Measurements from ENCODE around the gene FUT9. TPM values are rescaled to one million over a fixed set of nuclear protein-coding genes. Genes with fewer than 3 reads are reported as not detected.
A peak's percentile ranks its signal among the peaks of the same experiment; 100 is the strongest.

FUT9 gene
- total and polyA plus RNA-seq, 2 of the 8 experiments (the other 6 are each of a cell fraction or from before 2014, with no cell fraction given) = 0.85 to 4.9 TPM

- TF ChIP-seq, protein P1, sequence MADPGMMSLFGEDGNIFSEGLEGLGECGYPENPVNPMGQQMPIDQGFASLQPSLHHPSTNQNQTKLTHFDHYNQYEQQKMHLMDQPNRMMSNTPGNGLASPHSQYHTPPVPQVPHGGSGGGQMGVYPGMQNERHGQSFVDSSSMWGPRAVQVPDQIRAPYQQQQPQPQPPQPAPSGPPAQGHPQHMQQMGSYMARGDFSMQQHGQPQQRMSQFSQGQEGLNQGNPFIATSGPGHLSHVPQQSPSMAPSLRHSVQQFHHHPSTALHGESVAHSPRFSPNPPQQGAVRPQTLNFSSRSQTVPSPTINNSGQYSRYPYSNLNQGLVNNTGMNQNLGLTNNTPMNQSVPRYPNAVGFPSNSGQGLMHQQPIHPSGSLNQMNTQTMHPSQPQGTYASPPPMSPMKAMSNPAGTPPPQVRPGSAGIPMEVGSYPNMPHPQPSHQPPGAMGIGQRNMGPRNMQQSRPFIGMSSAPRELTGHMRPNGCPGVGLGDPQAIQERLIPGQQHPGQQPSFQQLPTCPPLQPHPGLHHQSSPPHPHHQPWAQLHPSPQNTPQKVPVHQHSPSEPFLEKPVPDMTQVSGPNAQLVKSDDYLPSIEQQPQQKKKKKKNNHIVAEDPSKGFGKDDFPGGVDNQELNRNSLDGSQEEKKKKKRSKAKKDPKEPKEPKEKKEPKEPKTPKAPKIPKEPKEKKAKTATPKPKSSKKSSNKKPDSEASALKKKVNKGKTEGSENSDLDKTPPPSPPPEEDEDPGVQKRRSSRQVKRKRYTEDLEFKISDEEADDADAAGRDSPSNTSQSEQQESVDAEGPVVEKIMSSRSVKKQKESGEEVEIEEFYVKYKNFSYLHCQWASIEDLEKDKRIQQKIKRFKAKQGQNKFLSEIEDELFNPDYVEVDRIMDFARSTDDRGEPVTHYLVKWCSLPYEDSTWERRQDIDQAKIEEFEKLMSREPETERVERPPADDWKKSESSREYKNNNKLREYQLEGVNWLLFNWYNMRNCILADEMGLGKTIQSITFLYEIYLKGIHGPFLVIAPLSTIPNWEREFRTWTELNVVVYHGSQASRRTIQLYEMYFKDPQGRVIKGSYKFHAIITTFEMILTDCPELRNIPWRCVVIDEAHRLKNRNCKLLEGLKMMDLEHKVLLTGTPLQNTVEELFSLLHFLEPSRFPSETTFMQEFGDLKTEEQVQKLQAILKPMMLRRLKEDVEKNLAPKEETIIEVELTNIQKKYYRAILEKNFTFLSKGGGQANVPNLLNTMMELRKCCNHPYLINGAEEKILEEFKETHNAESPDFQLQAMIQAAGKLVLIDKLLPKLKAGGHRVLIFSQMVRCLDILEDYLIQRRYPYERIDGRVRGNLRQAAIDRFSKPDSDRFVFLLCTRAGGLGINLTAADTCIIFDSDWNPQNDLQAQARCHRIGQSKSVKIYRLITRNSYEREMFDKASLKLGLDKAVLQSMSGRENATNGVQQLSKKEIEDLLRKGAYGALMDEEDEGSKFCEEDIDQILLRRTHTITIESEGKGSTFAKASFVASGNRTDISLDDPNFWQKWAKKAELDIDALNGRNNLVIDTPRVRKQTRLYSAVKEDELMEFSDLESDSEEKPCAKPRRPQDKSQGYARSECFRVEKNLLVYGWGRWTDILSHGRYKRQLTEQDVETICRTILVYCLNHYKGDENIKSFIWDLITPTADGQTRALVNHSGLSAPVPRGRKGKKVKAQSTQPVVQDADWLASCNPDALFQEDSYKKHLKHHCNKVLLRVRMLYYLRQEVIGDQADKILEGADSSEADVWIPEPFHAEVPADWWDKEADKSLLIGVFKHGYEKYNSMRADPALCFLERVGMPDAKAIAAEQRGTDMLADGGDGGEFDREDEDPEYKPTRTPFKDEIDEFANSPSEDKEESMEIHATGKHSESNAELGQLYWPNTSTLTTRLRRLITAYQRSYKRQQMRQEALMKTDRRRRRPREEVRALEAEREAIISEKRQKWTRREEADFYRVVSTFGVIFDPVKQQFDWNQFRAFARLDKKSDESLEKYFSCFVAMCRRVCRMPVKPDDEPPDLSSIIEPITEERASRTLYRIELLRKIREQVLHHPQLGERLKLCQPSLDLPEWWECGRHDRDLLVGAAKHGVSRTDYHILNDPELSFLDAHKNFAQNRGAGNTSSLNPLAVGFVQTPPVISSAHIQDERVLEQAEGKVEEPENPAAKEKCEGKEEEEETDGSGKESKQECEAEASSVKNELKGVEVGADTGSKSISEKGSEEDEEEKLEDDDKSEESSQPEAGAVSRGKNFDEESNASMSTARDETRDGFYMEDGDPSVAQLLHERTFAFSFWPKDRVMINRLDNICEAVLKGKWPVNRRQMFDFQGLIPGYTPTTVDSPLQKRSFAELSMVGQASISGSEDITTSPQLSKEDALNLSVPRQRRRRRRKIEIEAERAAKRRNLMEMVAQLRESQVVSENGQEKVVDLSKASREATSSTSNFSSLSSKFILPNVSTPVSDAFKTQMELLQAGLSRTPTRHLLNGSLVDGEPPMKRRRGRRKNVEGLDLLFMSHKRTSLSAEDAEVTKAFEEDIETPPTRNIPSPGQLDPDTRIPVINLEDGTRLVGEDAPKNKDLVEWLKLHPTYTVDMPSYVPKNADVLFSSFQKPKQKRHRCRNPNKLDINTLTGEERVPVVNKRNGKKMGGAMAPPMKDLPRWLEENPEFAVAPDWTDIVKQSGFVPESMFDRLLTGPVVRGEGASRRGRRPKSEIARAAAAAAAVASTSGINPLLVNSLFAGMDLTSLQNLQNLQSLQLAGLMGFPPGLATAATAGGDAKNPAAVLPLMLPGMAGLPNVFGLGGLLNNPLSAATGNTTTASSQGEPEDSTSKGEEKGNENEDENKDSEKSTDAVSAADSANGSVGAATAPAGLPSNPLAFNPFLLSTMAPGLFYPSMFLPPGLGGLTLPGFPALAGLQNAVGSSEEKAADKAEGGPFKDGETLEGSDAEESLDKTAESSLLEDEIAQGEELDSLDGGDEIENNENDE (IDR thresholded peaks at IDR 0.05; ENCODE audit: insufficient replicate concordance, low read length) = peak; percentile 79
- TF ChIP-seq POLR2A (IDR thresholded peaks at IDR 0.05; ENCODE audit: control extremely low read depth in 1 of 2, low read depth in 2 of 2, low read length in 2 of 2) (no peak), POLR2AphosphoS5 (IDR thresholded peaks at IDR 0.05; ENCODE audit: low read depth, low read length) (no peak)
Measured at GRCh38 chr6:96184798-96185197, 169.0 kb downstream of the FUT9 start (continued).
